ENCODE measurements around the gene SLC25A29.
"Not testable (repeated sequence)": the region's sequence is repeated elsewhere in the genome, so short reads cannot be mapped to it uniquely, and the experiment has no call there.

SLC25A29 gene

DNA sequence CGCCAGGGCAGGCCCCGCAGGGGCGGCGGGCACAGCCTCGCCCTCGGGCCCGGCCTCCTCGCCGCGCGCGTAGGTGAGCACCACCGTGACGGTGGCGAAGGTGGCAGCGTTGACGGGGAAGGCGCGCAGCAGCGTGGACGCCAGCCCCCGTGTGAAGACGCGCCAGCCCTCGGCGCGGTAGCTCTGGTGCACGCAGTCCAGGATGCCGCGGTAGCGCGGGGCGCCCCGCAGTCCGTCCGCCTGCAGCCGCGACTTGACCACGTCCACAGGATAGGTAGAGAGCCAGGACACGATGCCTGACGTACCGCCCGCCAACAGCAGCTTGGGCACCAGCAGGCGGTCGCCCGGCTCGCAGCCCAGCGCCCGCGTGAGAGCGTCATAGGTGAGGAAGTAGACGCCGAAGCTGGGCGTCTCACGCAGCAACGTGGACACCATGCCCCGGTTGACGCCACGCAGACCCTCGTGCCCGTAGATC is 13.9 kb downstream of the SLC25A29 start:
- DNase-seq (ENCODE audit: low read depth) = no peak
- TF ChIP-seq, protein P1, sequence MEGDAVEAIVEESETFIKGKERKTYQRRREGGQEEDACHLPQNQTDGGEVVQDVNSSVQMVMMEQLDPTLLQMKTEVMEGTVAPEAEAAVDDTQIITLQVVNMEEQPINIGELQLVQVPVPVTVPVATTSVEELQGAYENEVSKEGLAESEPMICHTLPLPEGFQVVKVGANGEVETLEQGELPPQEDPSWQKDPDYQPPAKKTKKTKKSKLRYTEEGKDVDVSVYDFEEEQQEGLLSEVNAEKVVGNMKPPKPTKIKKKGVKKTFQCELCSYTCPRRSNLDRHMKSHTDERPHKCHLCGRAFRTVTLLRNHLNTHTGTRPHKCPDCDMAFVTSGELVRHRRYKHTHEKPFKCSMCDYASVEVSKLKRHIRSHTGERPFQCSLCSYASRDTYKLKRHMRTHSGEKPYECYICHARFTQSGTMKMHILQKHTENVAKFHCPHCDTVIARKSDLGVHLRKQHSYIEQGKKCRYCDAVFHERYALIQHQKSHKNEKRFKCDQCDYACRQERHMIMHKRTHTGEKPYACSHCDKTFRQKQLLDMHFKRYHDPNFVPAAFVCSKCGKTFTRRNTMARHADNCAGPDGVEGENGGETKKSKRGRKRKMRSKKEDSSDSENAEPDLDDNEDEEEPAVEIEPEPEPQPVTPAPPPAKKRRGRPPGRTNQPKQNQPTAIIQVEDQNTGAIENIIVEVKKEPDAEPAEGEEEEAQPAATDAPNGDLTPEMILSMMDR (IDR thresholded peaks at IDR 0.05; ENCODE audit: insufficient read depth, low read depth, low read length, missing control alignments) = no peak
- no peak overlapping the region for H3K4me3 ChIP-seq (ENCODE audit: low read length)

- DNase-seq (ENCODE audit: low read depth) = no peak
- H3K4me3 ChIP-seq (ENCODE audit: low read length) = no peak overlapping the region
- TF ChIP-seq, protein P1 (IDR thresholded peaks at IDR 0.05; ENCODE audit: insufficient read depth, low read depth, low read length, missing control alignments) = no peak
These were observed 14.8 kb downstream of the SLC25A29 start for GRCh38 chr14:100291305-100292075.

GRCh38 chr14:100290607-100291304 is 15.5 kb downstream of the SLC25A29 start:
- TF ChIP-seq, protein P1 (IDR thresholded peaks at IDR 0.05; ENCODE audit: insufficient read depth, low read depth, low read length, missing control alignments) = no peak
- no peak overlapping the region for H3K4me3 ChIP-seq (ENCODE audit: low read length)
- DNase-seq (ENCODE audit: low read depth) = no peak

GRCh38 chr14:100289916-100290606 is 16.2 kb downstream of the SLC25A29 start:
- DNase-seq (ENCODE audit: low read depth) = no peak
- H3K4me3 ChIP-seq (ENCODE audit: low read length) = no peak overlapping the region
- TF ChIP-seq, protein P1 (IDR thresholded peaks at IDR 0.05; ENCODE audit: insufficient read depth, low read depth, low read length, missing control alignments) = no peak

- DNase-seq (ENCODE audit: low read depth) = no peak
- H3K4me3 ChIP-seq (ENCODE audit: low read length) = no peak overlapping the region
- TF ChIP-seq, protein P1 (IDR thresholded peaks at IDR 0.05; ENCODE audit: insufficient read depth, low read depth, low read length, missing control alignments) = no peak
These were observed 17.7 kb downstream of the SLC25A29 start for GRCh38 chr14:100288382-100289185.

DNA sequence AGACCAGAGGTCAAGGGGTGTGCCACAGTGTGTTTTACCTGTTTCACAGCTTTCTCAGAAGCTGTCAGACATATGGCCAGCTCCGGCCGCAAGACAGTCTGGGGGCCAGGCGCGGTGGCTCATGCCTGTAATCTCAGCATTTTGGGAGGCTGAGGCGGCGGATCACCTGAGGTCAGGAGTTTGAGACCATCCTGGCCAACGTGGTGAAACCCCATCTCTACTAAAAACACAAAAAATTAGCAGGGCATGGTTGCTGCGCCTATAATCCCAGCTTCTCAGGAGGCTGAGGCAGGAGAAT is 18.3 kb downstream of the SLC25A29 start:
- H3K4me3 ChIP-seq (ENCODE audit: low read length); DNase-seq (ENCODE audit: low read depth): not testable (repeated sequence)

Measured in epithelial cell of esophagus (primary cell).